Measurements from ENCODE around the gene GTF2H2C.
"Not testable (repeated sequence)": the region's sequence is repeated elsewhere in the genome, so short reads cannot be mapped to it uniquely, and the experiment has no call there.

GTF2H2C gene

GRCh38 chr5:69559908-69560330, at the start of gene GTF2H2C:
TSS of gene GTF2H2C (plus strand) at chr5:69560191. CDS start at chr5:69565133, 4,942 bp downstream.
- peak; percentile 70 to 73 for DNase-seq

GRCh38 chr5:69510694-69511093, 49.3 kb upstream of the GTF2H2C start:
- DNase-seq = no peak

GRCh38 chr5:69512740-69513260, 47.2 kb upstream of the GTF2H2C start:
- no peak for DNase-seq

- DNase-seq = not testable (repeated sequence)
These were observed 44.4 kb upstream of the GTF2H2C start for GRCh38 chr5:69515570-69515969.

- DNase-seq = no peak
These were observed 43.2 kb upstream of the GTF2H2C start for GRCh38 chr5:69516769-69517168.

- DNase-seq = no peak
These were observed 42.2 kb upstream of the GTF2H2C start for GRCh38 chr5:69517763-69518212.

- no peak for DNase-seq
These were observed 40.7 kb upstream of the GTF2H2C start for GRCh38 chr5:69519285-69519684.

GRCh38 chr5:69522035-69522434, 38.0 kb upstream of the GTF2H2C start:
- no peak for DNase-seq

GRCh38 chr5:69525490-69525889, 34.5 kb upstream of the GTF2H2C start:
- DNase-seq = no peak

- DNase-seq = no peak
These were observed 33.3 kb upstream of the GTF2H2C start for GRCh38 chr5:69526660-69527059.

- DNase-seq = no peak
These were observed 32.7 kb upstream of the GTF2H2C start for GRCh38 chr5:69527128-69527770.

- DNase-seq = no peak
These were observed 32.0 kb upstream of the GTF2H2C start for GRCh38 chr5:69528035-69528434.

GRCh38 chr5:69528609-69529008, 31.4 kb upstream of the GTF2H2C start:
- no peak for DNase-seq

- DNase-seq = no peak
These were observed 29.2 kb upstream of the GTF2H2C start for GRCh38 chr5:69530561-69531405.

GRCh38 chr5:69531406-69531801, 28.6 kb upstream of the GTF2H2C start:
- DNase-seq = no peak

GRCh38 chr5:69537911-69538310, 22.1 kb upstream of the GTF2H2C start:
- not testable (repeated sequence) for DNase-seq

- DNase-seq = not testable (repeated sequence)
These were observed 21.3 kb upstream of the GTF2H2C start for GRCh38 chr5:69538735-69539134.

GRCh38 chr5:69541347-69541746, 18.6 kb upstream of the GTF2H2C start:
- not testable (repeated sequence) for DNase-seq

- DNase-seq = not testable (repeated sequence)
These were observed 17.0 kb upstream of the GTF2H2C start for GRCh38 chr5:69542838-69543618.

- not testable (repeated sequence) for DNase-seq
These were observed 15.4 kb upstream of the GTF2H2C start for GRCh38 chr5:69544602-69545001.

- not testable (repeated sequence) for DNase-seq
These were observed 818 bp downstream of the GTF2H2C start for GRCh38 chr5:69560587-69561431.

- not testable (repeated sequence) for DNase-seq
These were observed 6.2 kb downstream of the GTF2H2C start for GRCh38 chr5:69566172-69566571.
